Retinal pigment epithelial cell (primary cell): ENCODE results near the gene LIN7C.
A peak's percentile ranks its signal among the peaks of the same experiment; 100 is the strongest.

Experiments
- DNase-seq: peaks from one replicate; pipeline ENCODE4 v3.0.0-alpha.2; 2010; ENCODE audit warnings: low read depth
- H3K4me3 ChIP-seq: 2 replicates; pipeline ENCODE4 v1.5.1; 2011; ENCODE audit warnings: mild to moderate bottlenecking, low read length, control low read depth, moderate library complexity
- CTCF ChIP-seq: conservative IDR thresholded peaks from 2 replicates; pipeline ENCODE4 v1.5.1; 2011; ENCODE audit warnings: low read depth, low read length, control low read depth, inconsistent platforms

Gene LIN7C

GRCh38 chr11:27541790-27542189 lies 35.2 kb upstream of the LIN7C start:
- DNase-seq, result no peak
- H3K4me3 ChIP-seq, result no peak overlapping the region
- TF ChIP-seq CTCF, result no peak

- no peak for TF ChIP-seq CTCF
- no peak for DNase-seq
- no peak overlapping the region for H3K4me3 ChIP-seq
Observed at GRCh38 chr11:27540051-27540450, 33.5 kb upstream of the LIN7C start.

DNA sequence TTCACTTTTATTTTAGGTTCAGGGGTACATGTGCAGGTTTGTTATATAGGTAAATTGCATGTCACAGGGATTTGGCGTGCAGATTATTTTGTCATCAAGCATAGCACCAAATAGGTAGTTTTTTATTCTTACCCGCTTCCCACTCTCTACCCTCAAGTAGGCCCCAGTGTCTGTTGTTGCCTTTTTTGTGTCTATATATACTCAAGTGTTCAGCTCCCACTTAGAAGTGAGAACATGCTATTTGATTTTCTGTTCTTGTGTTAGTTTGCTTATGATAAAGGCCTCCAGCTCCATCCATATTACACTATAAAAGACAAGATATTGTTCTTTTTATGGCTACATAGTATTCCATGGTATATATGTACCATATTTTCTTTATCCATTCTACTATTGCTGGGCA lies 28.5 kb upstream of the LIN7C start:
- DNase-seq, result no peak
- H3K4me3 ChIP-seq, result no peak overlapping the region
- TF ChIP-seq CTCF, result no peak

DNA sequence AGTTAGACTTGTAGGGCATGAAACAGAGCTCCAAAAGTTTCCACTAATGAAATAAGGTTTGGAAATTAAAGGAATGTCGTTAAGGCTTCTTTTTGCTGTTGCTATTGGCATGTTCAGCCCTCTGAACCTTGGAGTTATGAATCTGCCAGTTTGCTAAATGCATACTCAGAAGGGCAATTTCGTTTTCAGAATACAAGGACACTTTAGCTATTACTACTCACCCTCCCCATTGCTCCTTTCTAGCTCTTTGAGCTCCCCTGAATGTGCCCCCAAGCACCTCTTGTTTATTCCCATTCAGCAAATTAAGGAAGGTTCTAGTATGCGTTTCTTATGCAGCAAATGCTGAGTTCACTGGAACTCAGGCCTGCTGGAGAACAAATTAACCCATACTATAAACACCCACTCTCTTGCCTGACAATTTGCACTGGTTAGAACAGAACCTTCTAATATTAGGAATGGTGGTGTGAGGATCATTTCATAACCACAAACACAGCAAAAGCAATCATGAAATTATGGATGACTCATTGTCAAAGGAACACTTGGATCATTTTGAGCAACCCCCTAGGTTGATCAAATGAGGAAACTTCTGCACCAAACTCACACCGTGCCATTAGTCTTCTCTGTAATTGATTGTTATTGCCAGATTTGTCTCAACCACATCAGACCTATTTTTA lies 26.2 kb upstream of the LIN7C start:
- H3K4me3 ChIP-seq, result no peak overlapping the region
- DNase-seq, result no peak
- TF ChIP-seq CTCF, result no peak

DNA sequence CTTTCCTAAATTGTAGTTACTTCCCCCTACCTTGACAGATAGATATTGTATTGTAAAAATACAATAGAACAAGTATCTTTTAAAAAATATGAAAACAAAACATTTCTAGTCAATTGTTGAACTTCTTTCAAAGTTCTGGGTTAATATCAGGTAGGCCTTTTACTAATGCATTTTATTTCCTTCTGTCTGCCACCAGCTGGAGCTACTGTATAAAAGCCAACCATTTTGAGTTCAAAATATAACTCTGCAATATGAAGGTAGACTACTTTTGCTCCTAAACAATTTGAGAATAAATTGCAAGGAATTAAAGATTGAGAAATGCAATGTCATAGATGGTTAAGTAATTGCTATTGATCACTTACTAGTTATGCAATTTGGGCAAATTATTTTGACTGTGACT lies 22.1 kb upstream of the LIN7C start:
- peak; percentile 31 for TF ChIP-seq CTCF
- no peak for DNase-seq
- no peak overlapping the region for H3K4me3 ChIP-seq

GRCh38 chr11:27526535-27526934 lies 20.0 kb upstream of the LIN7C start:
- H3K4me3 ChIP-seq, result no peak overlapping the region
- DNase-seq, result no peak
- no peak for TF ChIP-seq CTCF

DNA sequence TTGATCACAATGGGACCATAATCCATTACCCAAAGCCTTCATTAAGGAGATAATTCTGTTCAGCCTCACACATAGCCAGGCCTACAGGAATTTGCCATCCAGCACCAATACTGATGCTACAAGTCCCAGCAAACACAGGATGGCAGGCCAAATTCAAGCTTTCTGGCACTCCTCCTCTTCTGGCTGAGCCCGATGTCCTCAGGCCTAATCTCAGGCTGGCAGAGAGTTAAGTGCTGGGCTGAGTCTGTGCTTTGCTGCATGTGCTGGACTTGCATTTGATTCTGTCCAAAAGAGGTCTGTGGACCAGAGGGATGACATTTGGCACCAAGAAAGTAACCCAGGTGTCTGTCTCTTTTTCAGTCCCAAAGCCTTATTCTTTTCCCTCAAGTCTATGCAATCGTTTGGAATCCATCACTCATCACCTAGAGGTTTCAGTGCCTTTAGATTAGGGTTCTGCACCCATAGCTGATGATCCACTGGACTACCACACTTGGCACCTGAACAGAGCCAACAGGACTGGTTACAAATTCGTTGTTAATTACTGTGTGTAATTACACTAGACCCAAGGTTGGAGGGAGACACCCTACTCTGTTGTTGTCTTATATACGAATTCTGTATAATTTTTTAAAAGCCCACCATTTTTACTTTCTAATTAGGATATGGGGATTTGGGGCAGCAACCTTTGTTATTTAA lies 19.4 kb upstream of the LIN7C start:
- DNase-seq, result no peak
- no peak for TF ChIP-seq CTCF
- H3K4me3 ChIP-seq, result no peak overlapping the region
